Measurements from ENCODE around the gene PCDHA6. TPM values are rescaled to one million over a fixed set of nuclear protein-coding genes. Genes with fewer than 3 reads are reported as not detected.
A peak's percentile ranks its signal among the peaks of the same experiment; 100 is the strongest.
"Not testable (repeated sequence)": the region's sequence is repeated elsewhere in the genome, so short reads cannot be mapped to it uniquely, and the experiment has no call there.

The PCDHA6 gene
- total RNA-seq, 2 experiments from 2014 or later: not detected

GRCh38 chr5:140806834-140807775 lies 20.7 kb upstream of the PCDHA6 start, which contains the start of gene PCDHA4:
TSS of gene PCDHA4 (plus strand) at chr5:140807068.
- Histone ChIP-seq H4K20me1 (ENCODE audit: insufficient read depth, low read length) (no peaks in the 10 kb centered on the region), H3K4me2 (ENCODE audit: low read length) (no peak within 1 kb of the TSS), H3K79me2 (ENCODE audit: insufficient read depth, low read depth, low read length) (no peaks in the 10 kb centered on the region), H2AFZ (ENCODE audit: low read length) (no peak within 1 kb of the TSS), H3K4me3 (ENCODE audit: low read depth, low read length, poor library complexity, severe bottlenecking) (no peak within 1 kb of the TSS), H3K9me2 (ENCODE audit: insufficient read depth, low read length) (no peaks in the 10 kb centered on the region), H3K9me3 (ENCODE audit: low read length) (no peaks in the 10 kb centered on the region), H3K27ac (ENCODE audit: low read depth, low read length, poor library complexity, severe bottlenecking) (no peak within 1 kb of the TSS), H3K36me3 (ENCODE audit: insufficient read depth, low read length) (no peaks in the 10 kb centered on the region), H3K4me1 (ENCODE audit: insufficient read depth, low read length, poor library complexity, severe bottlenecking) (no peaks in the 10 kb centered on the region)
- ChIA-PET POLR2A (interaction anchor here (0.5 kb wide), 1 partner anchor 238 kb away, joined by 6 read pairs; no protein-coding TSS in a partner anchor), CTCF (ENCODE audit: unreplicated experiment) (no interaction called here)
- TF ChIP-seq EZH2phosphoT487 (IDR thresholded peaks at IDR 0.05; ENCODE audit: borderline replicate concordance, low read depth, low read length): no peak
- TF ChIP-seq, protein P1, sequence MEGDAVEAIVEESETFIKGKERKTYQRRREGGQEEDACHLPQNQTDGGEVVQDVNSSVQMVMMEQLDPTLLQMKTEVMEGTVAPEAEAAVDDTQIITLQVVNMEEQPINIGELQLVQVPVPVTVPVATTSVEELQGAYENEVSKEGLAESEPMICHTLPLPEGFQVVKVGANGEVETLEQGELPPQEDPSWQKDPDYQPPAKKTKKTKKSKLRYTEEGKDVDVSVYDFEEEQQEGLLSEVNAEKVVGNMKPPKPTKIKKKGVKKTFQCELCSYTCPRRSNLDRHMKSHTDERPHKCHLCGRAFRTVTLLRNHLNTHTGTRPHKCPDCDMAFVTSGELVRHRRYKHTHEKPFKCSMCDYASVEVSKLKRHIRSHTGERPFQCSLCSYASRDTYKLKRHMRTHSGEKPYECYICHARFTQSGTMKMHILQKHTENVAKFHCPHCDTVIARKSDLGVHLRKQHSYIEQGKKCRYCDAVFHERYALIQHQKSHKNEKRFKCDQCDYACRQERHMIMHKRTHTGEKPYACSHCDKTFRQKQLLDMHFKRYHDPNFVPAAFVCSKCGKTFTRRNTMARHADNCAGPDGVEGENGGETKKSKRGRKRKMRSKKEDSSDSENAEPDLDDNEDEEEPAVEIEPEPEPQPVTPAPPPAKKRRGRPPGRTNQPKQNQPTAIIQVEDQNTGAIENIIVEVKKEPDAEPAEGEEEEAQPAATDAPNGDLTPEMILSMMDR (conservative IDR thresholded peaks at IDR 0.05; ENCODE audit: low read length): peak; percentile 67
- DNase-seq (ENCODE audit: low spot score): no peak
- BruUV-seq (replicated peaks): no TSS peak
- intact Hi-C loops (cut with micrococcal nuclease; ENCODE audit: unreplicated experiment): no loop called here

GRCh38 chr5:140808241-140808888 lies 19.4 kb upstream of the PCDHA6 start:
- H2AFZ ChIP-seq (ENCODE audit: low read length); H3K9me3 ChIP-seq (ENCODE audit: low read length); DNase-seq (ENCODE audit: low spot score); H3K36me3 ChIP-seq (ENCODE audit: insufficient read depth, low read length); POLR2A ChIA-PET; H3K4me3 ChIP-seq (ENCODE audit: low read depth, low read length, poor library complexity, severe bottlenecking); H3K79me2 ChIP-seq (ENCODE audit: insufficient read depth, low read depth, low read length); BruUV-seq (replicated peaks); H3K27ac ChIP-seq (ENCODE audit: low read depth, low read length, poor library complexity, severe bottlenecking); intact Hi-C loops (cut with micrococcal nuclease; ENCODE audit: unreplicated experiment); H4K20me1 ChIP-seq (ENCODE audit: insufficient read depth, low read length); CTCF ChIA-PET (ENCODE audit: unreplicated experiment); H3K9me2 ChIP-seq (ENCODE audit: insufficient read depth, low read length); H3K4me1 ChIP-seq (ENCODE audit: insufficient read depth, low read length, poor library complexity, severe bottlenecking); H3K4me2 ChIP-seq (ENCODE audit: low read length): not testable (repeated sequence)

- Histone ChIP-seq H3K9me3 (ENCODE audit: low read length) (no peaks in the 10 kb centered on the region), H3K79me2 (ENCODE audit: insufficient read depth, low read depth, low read length) (no peaks in the 10 kb centered on the region), H3K4me3 (ENCODE audit: low read depth, low read length, poor library complexity, severe bottlenecking) (no peak overlapping the region), H3K36me3 (ENCODE audit: insufficient read depth, low read length) (no peaks in the 10 kb centered on the region), H3K27ac (ENCODE audit: low read depth, low read length, poor library complexity, severe bottlenecking) (no peak overlapping the region), H4K20me1 (ENCODE audit: insufficient read depth, low read length) (no peaks in the 10 kb centered on the region), H3K4me1 (ENCODE audit: insufficient read depth, low read length, poor library complexity, severe bottlenecking) (no peaks in the 10 kb centered on the region), H2AFZ (ENCODE audit: low read length) (no peak overlapping the region), H3K9me2 (ENCODE audit: insufficient read depth, low read length) (no peaks in the 10 kb centered on the region), H3K4me2 (ENCODE audit: low read length) (no peak overlapping the region)
- CTCF ChIA-PET (ENCODE audit: unreplicated experiment): no interaction called here
- intact Hi-C loops (cut with micrococcal nuclease; ENCODE audit: unreplicated experiment): no loop called here
- DNase-seq (ENCODE audit: low spot score): no peak
- no peak for TF ChIP-seq EZH2phosphoT487 (IDR thresholded peaks at IDR 0.05; ENCODE audit: borderline replicate concordance, low read depth, low read length)
- no TSS peak for BruUV-seq (replicated peaks)
- POLR2A ChIA-PET: no interaction called here
Measured at GRCh38 chr5:140808889-140809291, 18.9 kb upstream of the PCDHA6 start.
